Caco-2 (cell line): ENCODE results near the gene PAGR1. TPM values are rescaled to one million over a fixed set of nuclear protein-coding genes. Genes with fewer than 3 reads are reported as not detected.
"Not testable (repeated sequence)": the region's sequence is repeated elsewhere in the genome, so short reads cannot be mapped to it uniquely, and the experiment has no call there.

Experiments
- BruUV-seq: library from RNA; stranded (reverse); fragments of 400-500 nt; replicated peaks from 2 replicates; lab custom pipeline; 2021; lab: Mats Ljungman, UMichigan
- CTCF ChIA-PET: fragments of 300-600 bp; sonication (Branson Sonifier 250); formaldehyde crosslinking; loops from one replicate; lab custom pipeline; 2022; ENCODE audit warnings: antibody characterized with exemption; lab: Charles Lee
- POLR2A ChIA-PET: fragments of 300-600 bp; sonication (Branson Sonifier 250); formaldehyde crosslinking; loops from one replicate; lab custom pipeline; 2022; ENCODE audit warnings: antibody characterized with exemption; lab: Charles Lee
- DNase-seq, 2 experiments: peaks; one replicate each; pipeline versions ENCODE4 v3.0.0 to v3.0.0-alpha.2; 2020 to 2022
- H3K27me3 ChIP-seq: replicated peaks from 2 replicates; pipeline ENCODE4 v1.6.0; 2011; ENCODE audit warnings: low read length; ENCODE audit not compliant: control insufficient read depth, insufficient read depth
- H3K36me3 ChIP-seq: 2 replicates; pipeline ENCODE4 v1.5.1; 2011; ENCODE audit warnings: low read length; ENCODE audit not compliant: control insufficient read depth, insufficient read depth
- H3K4me1 ChIP-seq: fragments of 250-450 bp; sonication (Bioruptor Pico); 2 replicates; pipeline ENCODE4 v1.5.1; 2020; ENCODE audit warnings: mild to moderate bottlenecking
- H3K4me3 ChIP-seq: 2 replicates; pipeline ENCODE4 v1.5.1; 2011; ENCODE audit warnings: low read depth, mild to moderate bottlenecking, control low read depth, low read length
- H3K9me3 ChIP-seq: fragments of 250-450 bp; sonication (Bioruptor Pico); 2 replicates; pipeline ENCODE4 v1.5.1; 2020; ENCODE audit warnings: mild to moderate bottlenecking, moderate library complexity
- H3K27ac Mint-ChIP-seq: one replicate; pipeline ENCODE4 v1.8.0; 2022; ENCODE audit warnings: mixed read lengths; ENCODE audit not compliant: unreplicated experiment
- H3K27me3 Mint-ChIP-seq: one replicate; pipeline ENCODE4 v1.8.0; 2022; ENCODE audit warnings: mixed read lengths; ENCODE audit not compliant: insufficient read depth, unreplicated experiment
- H3K36me3 Mint-ChIP-seq: one replicate; pipeline ENCODE4 v1.8.0; 2022; ENCODE audit warnings: mild to moderate bottlenecking, mixed read lengths; ENCODE audit not compliant: insufficient read depth, unreplicated experiment
- H3K4me1 Mint-ChIP-seq: one replicate; pipeline ENCODE4 v1.8.0; 2022; ENCODE audit warnings: low read depth, mixed read lengths; ENCODE audit not compliant: unreplicated experiment
- H3K4me3 Mint-ChIP-seq: one replicate; pipeline ENCODE4 v1.8.0; 2022; ENCODE audit warnings: mild to moderate bottlenecking, moderate library complexity, mixed read lengths; ENCODE audit not compliant: unreplicated experiment
- H3K9me3 Mint-ChIP-seq: one replicate; pipeline ENCODE4 v1.8.0; 2022; ENCODE audit warnings: mixed read lengths; ENCODE audit not compliant: unreplicated experiment
- CTCF ChIP-seq, 2 experiments: fragments of 200-600 bp in 1 of 2; IDR thresholded peaks; 1 replicate in 1 of 2; 2 replicates in 1 of 2; pipeline versions ENCODE4 v1.5.1 to v1.8.0; 2011 to 2022; ENCODE audit warnings: antibody characterized with exemption in 1 of 2, control low read depth in 1 of 2, inconsistent platforms in 1 of 2, low read depth in 1 of 2, low read length in 1 of 2, mild to moderate bottlenecking in 1 of 2, moderate library complexity in 1 of 2; ENCODE audit not compliant: insufficient read depth in 1 of 2, severe bottlenecking in 1 of 2, unreplicated experiment in 1 of 2
- intact Hi-C: fragments of 100-400 bp; cut with micrococcal nuclease; formaldehyde crosslinking; loops from one replicate; pipeline ENCODE4 v1.10.0; 2022; ENCODE audit not compliant: unreplicated experiment
- total RNA-seq: library from RNA; stranded (reverse); gene quantifications from 2 replicates; pipeline ENCODE4 v1.2.3, GENCODE V29; 2022

The PAGR1 gene
- total RNA-seq, 1 experiment from 2014 or later = 33.0 TPM

- no peaks in the 10 kb centered on the region for H3K4me1 Mint-ChIP-seq
- DNase-seq = no peak
- peaks cover 2% of the 10 kb centered on the region for H3K36me3 Mint-ChIP-seq
- no peaks in the 10 kb centered on the region for H3K27me3 Mint-ChIP-seq
- POLR2A ChIA-PET = no interaction called here
- intact Hi-C loops = loop anchor here (10.0 kb wide), 1 partner anchor 106 kb away; the partner anchor contains the start of gene TAOK2
- no peaks in the 10 kb centered on the region for H3K36me3 ChIP-seq
- CTCF ChIA-PET = interaction anchor here (0.8 kb wide), 1 partner anchor 160 kb away, joined by 4 read pairs; no protein-coding TSS in a partner anchor
- H3K9me3 ChIP-seq = no peaks in the 10 kb centered on the region
- no TSS peak for BruUV-seq
- no peaks in the 10 kb centered on the region for H3K4me1 ChIP-seq
- no peaks in the 10 kb centered on the region for H3K9me3 Mint-ChIP-seq
- no peaks in the 10 kb centered on the region for H3K27me3 ChIP-seq
- no peak overlapping the region for H3K4me3 Mint-ChIP-seq
- H3K27ac Mint-ChIP-seq = no peak overlapping the region
- no peak for TF ChIP-seq CTCF (IDR thresholded peaks at IDR 0.05; ENCODE audit: insufficient read depth in 1 of 2, low read depth in 1 of 2, low read length in 1 of 2, severe bottlenecking in 1 of 2, unreplicated experiment in 1 of 2)
- no peak overlapping the region for H3K4me3 ChIP-seq
Measured at GRCh38 chr16:29868396-29869009, 52.6 kb downstream of the PAGR1 start.

GRCh38 chr16:29869067-29869466 is 53.1 kb downstream of the PAGR1 start:
- H3K4me1 Mint-ChIP-seq, POLR2A ChIA-PET, CTCF ChIA-PET, H3K36me3 ChIP-seq, H3K9me3 Mint-ChIP-seq, H3K27me3 Mint-ChIP-seq, H3K4me1 ChIP-seq, H3K9me3 ChIP-seq, DNase-seq, H3K27ac Mint-ChIP-seq, H3K27me3 ChIP-seq, H3K4me3 Mint-ChIP-seq, BruUV-seq, H3K4me3 ChIP-seq, H3K36me3 Mint-ChIP-seq: not testable (repeated sequence)
- intact Hi-C loops = loop anchor here (10.0 kb wide), 1 partner anchor 106 kb away; the partner anchor contains the start of gene TAOK2

Other genes starting within 250 kb of the PAGR1 start
- gene SPN, start 152.9 kb upstream of the PAGR1 start, total RNA-seq = not detected in 2 replicates
- gene QPRT, start 137.0 kb upstream of the PAGR1 start, total RNA-seq = 176 and 178 TPM in 2 replicates
- not detected in 2 replicates for gene C16orf54, start 70.2 kb upstream of the PAGR1 start, total RNA-seq
- gene ZG16, start 37.9 kb upstream of the PAGR1 start, total RNA-seq = 1.4 and 1.9 TPM in 2 replicates
- gene KIF22, start 25.4 kb upstream of the PAGR1 start, total RNA-seq = 134 and 152 TPM in 2 replicates
- gene MAZ, start 9.6 kb upstream of the PAGR1 start, total RNA-seq = 299 and 317 TPM in 2 replicates
- gene PRRT2, start 4.0 kb upstream of the PAGR1 start, total RNA-seq = 3.6 and 3.9 TPM in 2 replicates
- gene MVP, start 4.3 kb downstream of the PAGR1 start, total RNA-seq = 62.9 and 72.5 TPM in 2 replicates
- 56.6 and 57.1 TPM in 2 replicates for gene CDIPT, start 47.1 kb downstream of the PAGR1 start, total RNA-seq
- gene SEZ6L2, start 83.4 kb downstream of the PAGR1 start, total RNA-seq = 24.1 and 26.3 TPM in 2 replicates
- gene ASPHD1, start 84.3 kb downstream of the PAGR1 start, total RNA-seq = 13.2 and 14.7 TPM in 2 replicates
- gene KCTD13, start 110.1 kb downstream of the PAGR1 start, total RNA-seq = 13.0 and 14.9 TPM in 2 replicates
- gene TMEM219, start 145.9 kb downstream of the PAGR1 start, total RNA-seq = 54.5 and 57.7 TPM in 2 replicates
- 45.8 and 47.1 TPM in 2 replicates for gene TAOK2, start 157.7 kb downstream of the PAGR1 start, total RNA-seq
- 22.7 and 23.3 TPM in 2 replicates for gene HIRIP3, start 179.5 kb downstream of the PAGR1 start, total RNA-seq
- 58.6 and 58.8 TPM in 2 replicates for gene INO80E, start 180.1 kb downstream of the PAGR1 start, total RNA-seq
- 3.5 and 4.5 TPM in 2 replicates for gene DOC2A, start 194.9 kb downstream of the PAGR1 start, total RNA-seq
- gene C16orf92, start 207.0 kb downstream of the PAGR1 start, total RNA-seq = not detected in 2 replicates
- 0.48 and 0.60 TPM in 2 replicates for gene TLCD3B, start 215.1 kb downstream of the PAGR1 start, total RNA-seq
- gene ALDOA, start 249.6 kb downstream of the PAGR1 start, total RNA-seq = 675 and 802 TPM in 2 replicates